Activated gamma-delta T cell (primary cell): ENCODE results near the gene ATG13.
"Not testable (repeated sequence)": the region's sequence is repeated elsewhere in the genome, so short reads cannot be mapped to it uniquely, and the experiment has no call there.

Source experiments
- DNase-seq: peaks from one replicate; lab custom pipeline; 2025; lab: John Stamatoyannopoulos, UW
- total RNA-seq, 2 donors: gene quantifications; one replicate each; lab custom pipeline; 2026; lab: John Stamatoyannopoulos, UW

The ATG13 gene
- total RNA-seq: 116 to 124 reads per million in 2 donors

DNA sequence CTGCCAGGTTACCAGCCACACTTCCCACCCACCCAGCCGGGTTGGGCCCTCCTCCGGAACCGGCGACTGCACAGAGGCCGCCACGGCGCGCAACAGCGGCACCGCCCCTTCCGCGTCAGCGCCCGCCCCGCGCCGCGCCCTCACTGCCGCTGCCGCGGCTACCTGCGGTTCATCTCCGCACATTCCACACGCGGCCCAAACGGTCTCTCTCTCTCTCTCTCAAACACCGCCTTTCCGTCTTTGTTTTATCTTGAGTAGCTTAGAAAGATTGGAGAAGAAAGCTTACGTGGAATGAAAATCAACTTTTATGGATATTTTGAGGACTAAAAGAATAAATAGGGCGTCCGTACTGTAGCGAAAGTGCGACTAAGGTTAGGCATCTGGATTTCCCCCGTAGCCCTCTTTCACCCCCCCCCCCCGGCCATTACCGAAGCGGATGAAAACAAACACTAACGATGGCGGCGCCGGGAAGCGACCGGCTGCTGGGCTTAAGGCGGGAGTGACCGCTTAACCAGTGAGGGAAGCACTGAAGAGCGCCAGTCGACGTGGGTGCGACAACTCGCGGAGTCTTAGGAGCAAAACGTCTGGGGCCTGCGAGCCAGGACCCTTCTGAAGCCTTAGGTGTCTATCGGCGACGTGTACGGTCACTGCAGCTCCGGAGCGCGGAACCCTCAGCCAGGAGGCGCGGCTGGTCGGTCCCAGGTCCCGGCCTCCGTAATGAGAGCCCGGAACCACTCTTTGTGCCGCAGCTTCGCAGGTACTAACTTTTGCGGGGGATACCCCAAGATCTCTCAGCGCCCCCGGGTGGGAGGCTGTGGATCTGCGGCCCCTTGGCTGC lies at the start of gene ATG13, which contains the start of gene HARBI1:
Gene ATG13 (plus strand): TSS at position 420 of the 838 bp plus-strand sequence. CDS start 26,739 bp downstream, outside the sequence.
Gene HARBI1 (minus strand): TSS at position 94 of the 838 bp plus-strand sequence. CDS start 990 bp downstream, outside the sequence.
- DNase-seq: peak; percentile 89

DNA sequence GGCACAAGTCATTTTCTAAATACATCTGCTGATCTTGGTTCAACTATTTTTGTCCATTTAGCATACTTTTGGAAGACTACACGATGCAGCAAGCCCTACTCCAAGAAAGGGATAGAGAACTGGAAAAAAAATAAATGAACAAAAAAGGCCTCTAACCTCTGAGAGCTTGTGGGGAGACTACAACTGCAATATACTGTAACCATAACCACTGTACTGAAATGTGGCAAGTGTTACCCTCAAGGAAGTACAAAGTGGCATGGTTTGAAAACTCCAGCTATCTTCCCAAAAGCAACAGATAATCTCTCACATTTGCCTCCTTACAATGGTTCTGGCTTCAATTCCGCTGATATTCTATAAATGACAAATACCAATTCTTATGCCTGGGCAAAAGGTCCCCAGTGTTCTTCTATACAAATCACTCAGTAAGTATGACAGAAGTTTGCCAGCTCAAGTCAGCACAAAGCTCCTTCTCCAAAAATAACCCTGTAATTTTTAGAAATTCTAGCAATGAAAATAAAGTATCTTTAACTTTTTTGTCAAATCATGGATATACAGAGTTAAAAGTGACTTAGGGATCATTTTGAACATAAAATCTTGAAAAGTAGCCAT lies 46.5 kb upstream of the ATG13 start:
- DNase-seq: no peak

GRCh38 chr11:46574656-46575055 lies 42.7 kb upstream of the ATG13 start:
- DNase-seq: no peak

GRCh38 chr11:46577058-46577457 lies 40.3 kb upstream of the ATG13 start:
- no peak for DNase-seq

- no peak for DNase-seq
These were observed 34.8 kb upstream of the ATG13 start for GRCh38 chr11:46582588-46582987.

DNA sequence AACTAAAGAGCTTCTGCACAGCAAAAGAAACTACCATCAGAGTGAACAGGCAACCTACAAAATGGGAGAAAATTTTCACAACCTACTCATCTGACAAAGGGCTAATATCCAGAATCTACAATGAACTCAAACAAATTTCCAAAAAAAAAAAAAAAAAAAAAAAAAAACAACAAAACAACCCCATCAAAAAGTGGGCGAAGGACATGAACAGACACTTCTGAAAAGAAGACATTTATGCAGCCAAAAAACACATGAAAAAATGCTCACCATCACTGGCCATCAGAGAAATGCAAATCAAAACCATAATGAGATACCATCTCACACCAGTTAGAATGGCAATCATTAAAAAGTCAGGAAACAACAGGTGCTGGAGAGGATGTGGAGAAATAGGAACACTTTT lies 33.8 kb upstream of the ATG13 start:
- DNase-seq: not testable (repeated sequence)

DNA sequence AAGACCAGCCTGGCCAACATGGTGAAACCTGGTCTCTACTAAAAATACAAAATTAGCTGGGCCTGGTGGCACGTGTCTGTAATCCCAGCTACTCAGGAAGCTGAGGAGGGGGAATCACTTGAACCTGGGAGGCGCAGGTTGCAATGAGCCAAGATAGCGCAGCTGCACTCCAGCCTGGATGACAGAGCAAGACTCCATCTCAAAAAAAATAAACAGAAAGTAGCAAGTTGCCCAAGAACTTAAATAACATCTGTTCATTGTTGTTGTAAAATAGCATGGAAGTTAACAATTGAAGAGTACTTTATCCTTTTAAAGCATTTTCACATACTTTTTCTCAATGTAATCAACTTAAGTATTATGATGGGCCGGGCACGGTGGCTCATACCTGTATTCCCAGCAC lies 29.2 kb upstream of the ATG13 start:
- DNase-seq: no peak

DNA sequence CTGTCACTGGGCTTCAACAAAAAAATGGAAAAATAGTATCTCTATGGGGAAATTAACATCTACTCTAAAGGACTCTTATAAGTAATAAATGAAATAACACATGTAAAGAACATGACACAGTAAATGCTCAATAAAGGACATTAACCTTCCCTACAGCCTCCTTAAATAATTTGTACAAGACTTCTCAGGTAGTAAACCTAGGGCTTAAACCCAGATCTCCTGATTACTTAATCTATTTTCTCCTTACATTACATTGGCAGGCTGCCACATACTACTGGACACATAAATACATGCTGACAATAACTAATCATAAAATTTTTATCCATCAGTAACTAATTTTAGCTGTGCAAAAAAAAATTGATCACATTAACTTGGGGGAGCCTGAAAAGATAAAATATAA lies 28.4 kb upstream of the ATG13 start:
- no peak for DNase-seq

- DNase-seq: no peak
These were observed 26.4 kb upstream of the ATG13 start for GRCh38 chr11:46590740-46591605.

DNA sequence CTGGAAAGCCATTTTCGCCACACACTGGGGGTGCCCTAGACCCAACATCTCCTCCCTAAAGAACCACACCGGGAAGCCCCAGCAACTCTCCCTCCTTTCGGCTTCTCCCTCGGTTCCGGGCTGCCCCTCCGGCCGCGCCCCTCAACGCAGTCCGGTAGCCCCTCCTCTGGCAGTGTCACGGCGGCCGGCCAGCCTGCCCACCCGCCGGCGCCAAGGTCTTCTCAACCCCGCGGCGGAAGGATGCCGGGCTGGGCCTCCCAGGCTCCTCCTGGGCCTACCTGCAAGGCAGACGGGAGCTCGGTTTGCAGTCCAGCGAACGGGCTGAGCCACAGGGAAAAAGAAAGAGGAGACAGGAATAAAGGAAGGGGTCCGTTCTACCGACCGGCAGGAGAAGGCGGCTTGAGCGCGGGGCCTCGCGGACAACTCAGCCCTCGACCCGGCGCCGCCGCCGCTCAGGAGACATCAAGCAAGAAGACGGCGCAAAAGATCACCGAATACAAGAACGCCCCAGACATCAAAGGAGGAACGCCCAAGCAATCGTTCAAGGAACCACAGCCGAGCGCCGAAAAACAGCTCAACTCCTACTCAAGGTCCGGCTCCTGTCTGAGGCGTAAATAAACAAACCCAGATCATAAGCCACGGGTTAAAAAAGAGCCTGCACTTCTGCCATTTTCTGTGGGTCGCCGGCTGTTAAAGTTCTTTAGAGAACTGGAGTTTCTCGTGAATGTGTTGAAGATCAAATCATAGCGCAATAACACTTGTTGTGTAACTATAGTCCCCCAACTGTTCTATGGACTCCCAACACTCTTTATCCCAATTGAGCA lies 23.6 kb upstream of the ATG13 start, which contains the start of gene AMBRA1:
Gene AMBRA1 (minus strand): TSS at position 474 of the 824 bp plus-strand sequence. CDS start 45,643 bp downstream, outside the sequence.
- DNase-seq: peak; percentile 35

DNA sequence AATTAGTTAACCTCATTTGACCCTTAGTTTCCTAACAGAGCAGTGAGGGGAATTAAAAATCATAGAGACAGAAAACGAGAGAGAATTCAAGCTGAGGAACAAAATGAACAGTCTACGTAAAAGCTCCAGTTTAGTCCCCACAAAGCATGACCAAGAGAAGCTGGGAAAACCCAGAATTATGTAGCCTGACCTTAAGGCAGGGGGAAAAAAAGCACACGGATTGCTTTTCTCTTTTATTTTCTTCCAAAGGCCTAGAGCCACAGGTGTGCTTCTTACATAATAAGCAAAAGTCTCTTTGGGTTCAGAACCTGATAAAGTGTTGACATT lies 23.0 kb upstream of the ATG13 start:
- DNase-seq: no peak

- no peak for DNase-seq
These were observed 22.6 kb upstream of the ATG13 start for GRCh38 chr11:46594785-46595184.

DNA sequence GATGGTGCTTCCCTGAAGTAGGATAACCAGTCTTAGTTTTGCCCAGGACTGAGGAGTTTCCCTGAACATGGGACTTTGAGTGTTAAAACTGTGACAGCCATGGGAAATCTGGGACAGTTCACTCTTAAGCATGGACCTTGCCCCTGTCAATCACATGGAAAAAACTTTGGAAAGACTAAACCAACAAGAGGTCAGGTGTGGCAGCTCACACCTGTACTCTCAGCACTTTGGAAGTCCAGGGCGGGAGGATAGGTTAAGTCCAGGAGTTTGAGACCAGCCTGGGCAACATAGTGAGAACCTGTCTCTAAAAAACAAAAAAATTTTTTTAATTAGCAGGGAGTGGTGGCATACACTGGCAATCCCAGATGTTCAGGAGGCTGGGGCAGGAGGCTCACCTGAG lies 20.2 kb upstream of the ATG13 start:
- DNase-seq: no peak

- DNase-seq: no peak
These were observed 19.6 kb upstream of the ATG13 start for GRCh38 chr11:46597609-46598219.

GRCh38 chr11:46599340-46600193 lies 17.8 kb upstream of the ATG13 start:
- no peak for DNase-seq

DNA sequence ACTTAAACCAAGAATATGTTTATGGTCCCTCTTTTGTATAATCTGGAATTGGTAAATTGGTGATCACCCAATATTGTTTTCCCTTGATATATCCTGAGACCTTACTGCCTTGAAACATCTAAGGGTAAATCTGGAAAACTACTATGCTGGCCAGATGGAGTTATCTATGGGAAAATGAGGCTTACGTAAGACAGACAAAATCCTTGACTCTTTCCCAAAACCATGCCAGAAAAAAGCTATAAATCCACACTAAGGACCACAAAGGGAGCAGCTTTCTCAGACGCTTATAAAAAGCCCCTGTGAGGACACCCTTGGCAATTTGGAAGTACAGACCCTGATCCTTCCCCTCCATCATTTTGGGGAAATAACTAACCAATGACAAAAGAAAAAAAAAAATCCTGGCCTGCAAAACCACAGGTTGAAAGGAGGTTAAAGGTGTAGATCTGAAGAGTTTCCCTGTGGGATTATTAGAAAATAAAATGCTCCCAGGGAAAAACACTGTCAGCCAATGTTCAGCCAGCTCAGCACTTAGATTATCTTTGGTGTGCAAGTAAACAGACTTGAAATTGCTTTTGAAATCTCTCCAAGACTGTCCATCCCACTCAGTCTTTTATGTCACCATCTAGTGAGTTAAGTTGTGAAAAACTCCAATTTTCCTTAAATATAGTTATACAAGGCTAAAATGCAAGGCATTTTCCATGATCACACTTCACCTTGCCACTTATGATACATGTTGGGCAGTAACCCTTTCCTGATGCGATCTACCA lies 17.0 kb upstream of the ATG13 start:
- DNase-seq: no peak

GRCh38 chr11:46601129-46601528 lies 16.2 kb upstream of the ATG13 start:
- no peak for DNase-seq

- no peak for DNase-seq
These were observed 13.5 kb upstream of the ATG13 start for GRCh38 chr11:46603704-46604308.

DNA sequence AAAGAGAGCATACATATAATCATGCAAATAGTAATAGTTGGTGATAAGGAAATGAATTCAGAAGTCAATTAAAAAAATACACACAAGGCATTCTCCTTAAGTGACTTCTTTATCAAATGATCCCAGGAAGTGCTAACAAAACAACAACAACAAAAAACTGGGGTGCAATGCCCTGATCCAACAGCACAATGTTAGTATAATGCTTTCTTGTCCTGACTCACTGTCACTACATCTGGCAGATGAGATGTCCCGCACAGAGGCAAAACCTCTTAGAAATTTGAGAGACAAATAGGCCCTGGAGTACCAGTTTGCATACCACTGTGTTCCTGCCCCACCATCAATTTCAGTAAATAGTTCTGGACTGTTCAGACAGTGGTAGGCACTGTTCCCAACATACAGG lies 12.6 kb upstream of the ATG13 start:
- DNase-seq: no peak
